HepG2 (cell line): Measurements from ENCODE around the gene REM2. TPM values are rescaled to one million over a fixed set of nuclear protein-coding genes. Genes with fewer than 3 reads are reported as not detected.

ENCODE experiments used
- EEA1 ChIP-seq: sonication (generic); formaldehyde crosslinking; IDR thresholded peaks from 2 replicates; pipeline ENCODE4 v1.5.1; 2020; ENCODE audit warnings: mild to moderate bottlenecking, missing genetic modification reagents, borderline replicate concordance
- ELF1 ChIP-seq: sonication (generic); formaldehyde crosslinking; IDR thresholded peaks from 2 replicates; pipeline ENCODE4 v1.4.0; 2020; ENCODE audit warnings: missing genetic modification reagents
- RFX5 ChIP-seq: IDR thresholded peaks from 2 replicates; pipeline ENCODE4 v1.6.1; 2011; ENCODE audit warnings: low read depth, low read length, improper control_type of control experiment
- TBL1XR1 ChIP-seq: fragments of 150-350 bp; IDR thresholded peaks from 2 replicates; pipeline ENCODE4 v1.6.1; 2014; ENCODE audit warnings: borderline replicate concordance, low read length; ENCODE audit not compliant: partially characterized antibody
- polyA plus RNA-seq, 8 experiments: library from polyadenylated mRNA; depleted of rRNA in 3 of 8; stranded (reverse) in 7 of 8; unstranded in 1 of 8; fragments of >200 nt; fragmentation: Illumina TruSeq in 4 of 8; extraction: Trizol in 4 of 8; gene quantifications; 2 replicates each; pipeline versions ENCODE4 v1.2.1 to v1.2.3, GENCODE V29; 2011 to 2016; ENCODE audit warnings: low read depth in 4 of 8, missing spikeins in 1 of 8, mixed read lengths in 1 of 8; ENCODE audit not compliant: insufficient read depth in 1 of 8
- total RNA-seq, 5 experiments: library from RNA; depleted of rRNA; stranded (reverse); fragments of >200 nt; fragmentation: Illumina TruSeq; extraction: Trizol; gene quantifications; 2 replicates each; pipeline ENCODE4 v1.2.3, GENCODE V29; 2016; ENCODE audit warnings: low read depth in 1 of 5
- TF ChIP-seq, protein P1 (sequence below): IDR thresholded peaks from 2 replicates; pipeline ENCODE4 v1.6.1; 2016; ENCODE audit warnings: missing compliant biosample characterization, missing genetic modification reagents, borderline replicate concordance
- TF ChIP-seq, protein P2 (sequence below): sonication (generic); formaldehyde crosslinking; IDR thresholded peaks from 2 replicates; pipeline ENCODE4 v1.4.0; 2020; ENCODE audit warnings: mild to moderate bottlenecking, missing genetic modification reagents
- TF ChIP-seq, protein P3 (sequence below): sonication (generic); formaldehyde crosslinking; IDR thresholded peaks from 2 replicates; pipeline ENCODE4 v1.5.0; 2020; ENCODE audit warnings: mild to moderate bottlenecking, missing genetic modification reagents, borderline replicate concordance

REM2 gene
- total and polyA plus RNA-seq, 2 of the 13 experiments (the other 11 are each of a cell fraction or from before 2014, with no cell fraction given): 0.20 TPM; not detected in 1

DNA sequence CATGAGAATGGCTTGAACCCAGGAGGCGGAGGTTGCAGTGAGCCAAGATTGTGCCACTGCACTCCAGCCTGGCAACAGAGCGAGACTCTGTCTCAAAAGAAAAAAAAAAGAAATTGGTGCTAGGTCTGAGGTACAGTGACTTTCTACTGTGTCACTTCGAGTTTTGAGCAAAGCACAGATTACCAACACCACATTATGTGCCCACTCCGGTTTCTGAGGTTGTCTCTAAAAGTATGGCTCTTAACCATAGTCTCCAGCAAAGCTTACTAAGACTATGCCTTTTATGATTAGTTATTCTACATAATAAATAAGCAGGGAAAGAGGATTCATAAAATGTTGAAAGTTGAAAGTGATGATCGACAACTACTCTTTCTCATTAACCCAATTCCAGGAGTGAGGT is 27.9 kb downstream of the REM2 start (continued):
- TF ChIP-seq, protein P1, sequence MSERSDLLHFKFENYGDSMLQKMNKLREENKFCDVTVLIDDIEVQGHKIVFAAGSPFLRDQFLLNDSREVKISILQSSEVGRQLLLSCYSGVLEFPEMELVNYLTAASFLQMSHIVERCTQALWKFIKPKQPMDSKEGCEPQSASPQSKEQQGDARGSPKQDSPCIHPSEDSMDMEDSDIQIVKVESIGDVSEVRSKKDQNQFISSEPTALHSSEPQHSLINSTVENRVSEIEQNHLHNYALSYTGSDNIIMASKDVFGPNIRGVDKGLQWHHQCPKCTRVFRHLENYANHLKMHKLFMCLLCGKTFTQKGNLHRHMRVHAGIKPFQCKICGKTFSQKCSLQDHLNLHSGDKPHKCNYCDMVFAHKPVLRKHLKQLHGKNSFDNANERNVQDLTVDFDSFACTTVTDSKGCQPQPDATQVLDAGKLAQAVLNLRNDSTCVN (CRISPR knock-in tag): no peak
- no peak for TF ChIP-seq RFX5
- TF ChIP-seq EEA1 (CRISPR knock-in tag): no peak
- TF ChIP-seq, protein P2, sequence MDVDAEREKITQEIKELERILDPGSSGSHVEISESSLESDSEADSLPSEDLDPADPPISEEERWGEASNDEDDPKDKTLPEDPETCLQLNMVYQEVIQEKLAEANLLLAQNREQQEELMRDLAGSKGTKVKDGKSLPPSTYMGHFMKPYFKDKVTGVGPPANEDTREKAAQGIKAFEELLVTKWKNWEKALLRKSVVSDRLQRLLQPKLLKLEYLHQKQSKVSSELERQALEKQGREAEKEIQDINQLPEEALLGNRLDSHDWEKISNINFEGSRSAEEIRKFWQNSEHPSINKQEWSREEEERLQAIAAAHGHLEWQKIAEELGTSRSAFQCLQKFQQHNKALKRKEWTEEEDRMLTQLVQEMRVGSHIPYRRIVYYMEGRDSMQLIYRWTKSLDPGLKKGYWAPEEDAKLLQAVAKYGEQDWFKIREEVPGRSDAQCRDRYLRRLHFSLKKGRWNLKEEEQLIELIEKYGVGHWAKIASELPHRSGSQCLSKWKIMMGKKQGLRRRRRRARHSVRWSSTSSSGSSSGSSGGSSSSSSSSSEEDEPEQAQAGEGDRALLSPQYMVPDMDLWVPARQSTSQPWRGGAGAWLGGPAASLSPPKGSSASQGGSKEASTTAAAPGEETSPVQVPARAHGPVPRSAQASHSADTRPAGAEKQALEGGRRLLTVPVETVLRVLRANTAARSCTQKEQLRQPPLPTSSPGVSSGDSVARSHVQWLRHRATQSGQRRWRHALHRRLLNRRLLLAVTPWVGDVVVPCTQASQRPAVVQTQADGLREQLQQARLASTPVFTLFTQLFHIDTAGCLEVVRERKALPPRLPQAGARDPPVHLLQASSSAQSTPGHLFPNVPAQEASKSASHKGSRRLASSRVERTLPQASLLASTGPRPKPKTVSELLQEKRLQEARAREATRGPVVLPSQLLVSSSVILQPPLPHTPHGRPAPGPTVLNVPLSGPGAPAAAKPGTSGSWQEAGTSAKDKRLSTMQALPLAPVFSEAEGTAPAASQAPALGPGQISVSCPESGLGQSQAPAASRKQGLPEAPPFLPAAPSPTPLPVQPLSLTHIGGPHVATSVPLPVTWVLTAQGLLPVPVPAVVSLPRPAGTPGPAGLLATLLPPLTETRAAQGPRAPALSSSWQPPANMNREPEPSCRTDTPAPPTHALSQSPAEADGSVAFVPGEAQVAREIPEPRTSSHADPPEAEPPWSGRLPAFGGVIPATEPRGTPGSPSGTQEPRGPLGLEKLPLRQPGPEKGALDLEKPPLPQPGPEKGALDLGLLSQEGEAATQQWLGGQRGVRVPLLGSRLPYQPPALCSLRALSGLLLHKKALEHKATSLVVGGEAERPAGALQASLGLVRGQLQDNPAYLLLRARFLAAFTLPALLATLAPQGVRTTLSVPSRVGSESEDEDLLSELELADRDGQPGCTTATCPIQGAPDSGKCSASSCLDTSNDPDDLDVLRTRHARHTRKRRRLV (CRISPR knock-in tag): no peak
- TF ChIP-seq, protein P3, sequence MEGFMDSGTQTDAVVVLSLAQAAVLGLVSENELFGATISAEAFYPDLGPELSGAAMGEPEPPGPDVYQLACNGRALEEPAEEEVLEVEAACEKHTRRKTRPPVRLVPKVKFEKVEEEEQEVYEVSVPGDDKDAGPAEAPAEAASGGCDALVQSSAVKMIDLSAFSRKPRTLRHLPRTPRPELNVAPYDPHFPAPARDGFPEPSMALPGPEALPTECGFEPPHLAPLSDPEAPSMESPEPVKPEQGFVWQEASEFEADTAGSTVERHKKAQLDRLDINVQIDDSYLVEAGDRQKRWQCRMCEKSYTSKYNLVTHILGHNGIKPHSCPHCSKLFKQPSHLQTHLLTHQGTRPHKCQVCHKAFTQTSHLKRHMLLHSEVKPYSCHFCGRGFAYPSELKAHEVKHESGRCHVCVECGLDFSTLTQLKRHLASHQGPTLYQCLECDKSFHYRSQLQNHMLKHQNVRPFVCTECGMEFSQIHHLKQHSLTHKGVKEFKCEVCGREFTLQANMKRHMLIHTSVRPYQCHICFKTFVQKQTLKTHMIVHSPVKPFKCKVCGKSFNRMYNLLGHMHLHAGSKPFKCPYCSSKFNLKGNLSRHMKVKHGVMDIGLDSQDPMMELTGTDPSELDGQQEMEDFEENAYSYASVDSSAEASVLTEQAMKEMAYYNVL: no peak
- no peak for TF ChIP-seq TBL1XR1
- TF ChIP-seq ELF1 (CRISPR knock-in tag): no peak
